Measurements from ENCODE around the gene FOXP4. TPM values are rescaled to one million over a fixed set of nuclear protein-coding genes. Genes with fewer than 3 reads are reported as not detected.

FOXP4 gene
- total RNA-seq, 1 experiment from 2014 or later = 32.3 TPM

DNA sequence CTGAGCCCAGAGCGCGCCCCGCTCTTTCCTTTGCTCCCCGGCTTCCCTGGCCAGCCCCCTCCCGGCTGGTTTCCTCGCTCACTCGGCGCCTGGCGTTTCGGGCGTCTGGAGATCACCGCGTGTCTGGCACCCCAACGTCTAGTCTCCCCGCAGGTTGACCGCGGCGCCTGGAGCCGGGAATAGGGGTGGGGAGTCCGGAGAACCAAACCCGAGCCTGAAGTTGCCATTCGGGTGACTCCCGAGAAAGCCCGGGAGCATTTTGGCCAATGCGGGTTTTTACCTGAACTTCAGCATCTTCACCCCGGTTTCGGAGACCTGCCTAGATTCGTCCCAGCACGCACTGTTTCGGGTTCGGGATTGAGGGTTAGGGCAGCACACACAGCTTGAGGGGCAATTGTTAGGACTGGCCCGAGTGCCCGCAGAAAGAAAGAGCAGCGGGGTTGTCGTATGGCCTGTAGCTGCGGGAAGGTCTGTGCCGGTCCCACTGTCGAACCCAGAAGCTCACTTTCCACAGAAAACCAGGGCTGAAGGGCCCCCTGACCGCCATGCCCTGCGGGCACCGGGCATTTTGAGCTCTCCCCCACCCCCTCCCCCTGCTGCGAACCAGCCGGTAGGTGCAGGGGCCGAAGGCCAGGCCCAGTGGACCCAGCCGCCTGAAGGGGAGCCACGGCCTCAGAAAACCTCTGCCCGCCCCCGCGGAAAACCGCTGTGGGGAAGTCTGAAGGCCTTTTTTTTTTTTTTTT is 2.1 kb downstream of the FOXP4 start:
- peak overlapping the region; percentile 96 for H3K4me2 ChIP-seq (ENCODE audit: low read length)
- no peaks in the 10 kb centered on the region for H3K9me2 ChIP-seq (ENCODE audit: insufficient read depth)
- ChIA-PET POLR2A (no interaction called here), CTCF (no interaction called here), RAD21 (ENCODE audit: low non-redundant PET in 1 of 2, low total read pairs in 2 of 2, uncharacterized antibody in 2 of 2, unreplicated experiment in 2 of 2) (no interaction called here)
- intact Hi-C loops (cut with micrococcal nuclease) = no loop called here
- no peak for ATAC-seq
- H3K27ac ChIP-seq (ENCODE audit: low read depth, low read length) = no peak overlapping the region; the same call in 1 of the 2 replicates
- H3K9ac ChIP-seq (ENCODE audit: low read length) = no peak overlapping the region
- H3K79me2 ChIP-seq (ENCODE audit: insufficient read depth, low read length) = peaks cover 71% of the 10 kb centered on the region
- H3K4me1 ChIP-seq (ENCODE audit: control insufficient read depth in 1 of 2, insufficient read depth in 2 of 2, low read length in 2 of 2) = peaks cover 0 to 17% of the 10 kb centered on the region in 2 experiments; a peak in 2 of 4 replicates
- TSS peak; percentile 26 for BruUV-seq (replicated peaks)
- H3K9me3 ChIP-seq (ENCODE audit: control insufficient read depth in 1 of 2, insufficient read depth in 1 of 2, low read depth in 1 of 2, low read length in 2 of 2) = no peaks in the 10 kb centered on the region
- DNase-seq (ENCODE audit: low read depth, low spot score) = no peak
- no peak overlapping the region for H2AFZ ChIP-seq (ENCODE audit: low read depth, low read length, poor library complexity, severe bottlenecking)
- H4K20me1 ChIP-seq (ENCODE audit: insufficient read depth) = no peaks in the 10 kb centered on the region
- H3K36me3 ChIP-seq (ENCODE audit: control insufficient read depth in 1 of 2, insufficient read depth in 2 of 2, low read length in 2 of 2) = peaks cover 3 to 10% of the 10 kb centered on the region in 2 experiments; a peak in 2 of 4 replicates
- H3K27me3 ChIP-seq (ENCODE audit: insufficient read depth, low read length) = no peaks in the 10 kb centered on the region
- H3K4me3 ChIP-seq (replicated peaks in 1 of 2; ENCODE audit: low read depth in 1 of 2, low read length in 2 of 2) = peak overlapping the region in 1 of 2 experiments; percentile 81; a peak in 1 of 4 replicates
- TF ChIP-seq SRF (IDR thresholded peaks at IDR 0.05; ENCODE audit: low read depth) (no peak), EZH2 (IDR thresholded peaks at IDR 0.05) (no peak), CEBPB (IDR thresholded peaks at IDR 0.05; ENCODE audit: low read depth) (no peak), ZFX (IDR thresholded peaks at IDR 0.05) (no peak), EGR1 (IDR thresholded peaks at IDR 0.05; ENCODE audit: low read depth) (no peak), TCF7L2 (IDR thresholded peaks at IDR 0.05; ENCODE audit: borderline replicate concordance, extremely low read depth, insufficient read depth, insufficient read length) (no peak), CBX3 (IDR thresholded peaks at IDR 0.05; ENCODE audit: low read depth) (no peak)
- TF ChIP-seq, protein P1, sequence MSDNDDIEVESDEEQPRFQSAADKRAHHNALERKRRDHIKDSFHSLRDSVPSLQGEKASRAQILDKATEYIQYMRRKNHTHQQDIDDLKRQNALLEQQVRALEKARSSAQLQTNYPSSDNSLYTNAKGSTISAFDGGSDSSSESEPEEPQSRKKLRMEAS (IDR thresholded peaks at IDR 0.05) = no peak

DNA sequence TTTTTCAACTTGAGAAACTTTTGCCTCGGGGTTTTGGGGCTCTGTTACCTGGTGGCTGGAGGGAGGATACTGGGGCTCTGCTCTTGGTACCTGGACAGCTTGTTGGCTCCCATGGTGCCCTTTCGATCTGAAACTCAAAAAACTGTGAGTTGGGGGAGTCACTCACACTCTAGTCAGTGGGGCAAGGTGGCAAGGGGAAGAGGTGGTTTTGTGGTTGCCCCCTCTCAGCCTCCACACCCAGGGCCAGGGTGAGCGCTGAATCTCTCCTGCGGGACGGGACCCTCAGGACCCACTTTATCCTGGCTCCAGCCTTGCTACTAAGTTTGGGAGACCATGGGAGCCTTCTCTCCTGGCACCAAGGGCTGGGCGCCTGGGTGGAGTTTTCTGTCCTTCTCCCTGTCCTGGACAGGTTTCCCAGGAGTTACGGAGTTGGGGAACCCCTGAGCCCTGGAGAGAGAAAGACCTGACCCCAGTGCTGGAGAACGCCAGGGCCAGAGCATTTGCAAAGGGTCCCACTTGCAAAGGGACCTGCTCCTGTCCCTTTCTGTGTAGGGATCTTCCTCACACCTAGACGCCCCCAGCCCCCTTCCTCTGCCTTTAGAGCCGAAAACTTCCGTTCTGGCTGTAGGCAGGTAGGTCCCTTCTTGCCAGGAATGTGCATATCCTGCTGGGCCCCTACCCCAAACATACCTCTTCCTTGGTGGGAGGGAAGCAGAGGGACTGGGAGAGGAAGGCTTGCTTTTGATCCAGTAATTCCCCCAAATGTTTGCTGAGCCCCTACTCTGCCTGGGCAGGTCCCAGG is 2.9 kb downstream of the FOXP4 start:
- no TSS peak for BruUV-seq (replicated peaks)
- ATAC-seq = no peak
- POLR2A ChIA-PET = no interaction called here
- TF ChIP-seq, protein P2, sequence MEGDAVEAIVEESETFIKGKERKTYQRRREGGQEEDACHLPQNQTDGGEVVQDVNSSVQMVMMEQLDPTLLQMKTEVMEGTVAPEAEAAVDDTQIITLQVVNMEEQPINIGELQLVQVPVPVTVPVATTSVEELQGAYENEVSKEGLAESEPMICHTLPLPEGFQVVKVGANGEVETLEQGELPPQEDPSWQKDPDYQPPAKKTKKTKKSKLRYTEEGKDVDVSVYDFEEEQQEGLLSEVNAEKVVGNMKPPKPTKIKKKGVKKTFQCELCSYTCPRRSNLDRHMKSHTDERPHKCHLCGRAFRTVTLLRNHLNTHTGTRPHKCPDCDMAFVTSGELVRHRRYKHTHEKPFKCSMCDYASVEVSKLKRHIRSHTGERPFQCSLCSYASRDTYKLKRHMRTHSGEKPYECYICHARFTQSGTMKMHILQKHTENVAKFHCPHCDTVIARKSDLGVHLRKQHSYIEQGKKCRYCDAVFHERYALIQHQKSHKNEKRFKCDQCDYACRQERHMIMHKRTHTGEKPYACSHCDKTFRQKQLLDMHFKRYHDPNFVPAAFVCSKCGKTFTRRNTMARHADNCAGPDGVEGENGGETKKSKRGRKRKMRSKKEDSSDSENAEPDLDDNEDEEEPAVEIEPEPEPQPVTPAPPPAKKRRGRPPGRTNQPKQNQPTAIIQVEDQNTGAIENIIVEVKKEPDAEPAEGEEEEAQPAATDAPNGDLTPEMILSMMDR (IDR thresholded peaks at IDR 0.05 in 2 of 3, conservative IDR thresholded peaks at IDR 0.05 in 1 of 3; ENCODE audit: borderline replicate concordance in 1 of 3, insufficient read depth in 1 of 3, low read depth in 2 of 3, low read length in 2 of 3) = no peak
- TF ChIP-seq TCF7L2 (IDR thresholded peaks at IDR 0.05; ENCODE audit: borderline replicate concordance, extremely low read depth, insufficient read depth, insufficient read length) (no peak), YY1 (IDR thresholded peaks at IDR 0.05; ENCODE audit: extremely low read depth, insufficient replicate concordance, low read depth, low read length) (no peak), POLR2AphosphoS5 (IDR thresholded peaks at IDR 0.05; ENCODE audit: low read depth, low read length) (no peak), CEBPB (IDR thresholded peaks at IDR 0.05; ENCODE audit: low read depth) (no peak), EGR1 (IDR thresholded peaks at IDR 0.05; ENCODE audit: low read depth) (no peak), SP1 (IDR thresholded peaks at IDR 0.05; ENCODE audit: low read depth) (no peak), RAD21 (IDR thresholded peaks at IDR 0.05; ENCODE audit: low read depth) (no peak)

More for the DNA sequence above, 2.9 kb downstream of the FOXP4 start:
- Histone ChIP-seq H4K20me1 (ENCODE audit: insufficient read depth) (no peaks in the 10 kb centered on the region), H2AFZ (ENCODE audit: low read depth, low read length, poor library complexity, severe bottlenecking) (no peak overlapping the region), H3K27ac (ENCODE audit: low read depth, low read length) (no peak overlapping the region), H3K27me3 (ENCODE audit: insufficient read depth, low read length) (no peaks in the 10 kb centered on the region), H3K4me3 (replicated peaks in 1 of 2; ENCODE audit: low read depth in 1 of 2, low read length in 2 of 2) (no peak overlapping the region), H3K79me2 (ENCODE audit: insufficient read depth, low read length) (peaks cover 78% of the 10 kb centered on the region), H3K4me2 (ENCODE audit: low read length) (no peak overlapping the region), H3K9me2 (ENCODE audit: insufficient read depth) (no peaks in the 10 kb centered on the region), H3K9me3 (ENCODE audit: control insufficient read depth in 1 of 2, insufficient read depth in 1 of 2, low read depth in 1 of 2, low read length in 2 of 2) (no peaks in the 10 kb centered on the region), H3K9ac (ENCODE audit: low read length) (no peak overlapping the region), H3K4me1 (ENCODE audit: control insufficient read depth in 1 of 2, insufficient read depth in 2 of 2, low read length in 2 of 2) (peaks cover 0 to 17% of the 10 kb centered on the region in 2 experiments; a peak in 2 of 4 replicates), H3K36me3 (ENCODE audit: control insufficient read depth in 1 of 2, insufficient read depth in 2 of 2, low read length in 2 of 2) (peaks cover 3 to 10% of the 10 kb centered on the region in 2 experiments; a peak in 2 of 4 replicates)
- ChIA-PET RAD21 (ENCODE audit: low non-redundant PET in 1 of 2, low total read pairs in 2 of 2, uncharacterized antibody in 2 of 2, unreplicated experiment in 2 of 2) (no interaction called here), CTCF (no interaction called here)
- DNase-seq (ENCODE audit: low read depth, low spot score) = no peak
- intact Hi-C loops (cut with micrococcal nuclease) = no loop called here

Data from HCT116 (cell line).